D721Med (cell line): ENCODE measurements around the gene GDF10.

Experiments
- DNase-seq: peaks from one replicate; pipeline ENCODE4 v3.0.0; 2011; ENCODE audit warnings: low spot score; ENCODE audit not compliant: insufficient read length
- FAIRE-seq: peaks from 2 replicates; lab custom pipeline; 2011; peaks lifted over from hg19 to GRCh38; lab: Jason Lieb, UNC
- CTCF ChIP-seq: IDR thresholded peaks from 2 replicates; pipeline ENCODE4 v1.5.1; 2012; ENCODE audit warnings: mild to moderate bottlenecking, control low read depth; ENCODE audit not compliant: insufficient read depth; ENCODE audit errors: missing control alignments

GDF10 gene

GRCh38 chr10:47291682-47292081 is 8.3 kb upstream of the GDF10 start:
- no peak for FAIRE-seq
- no peak for TF ChIP-seq CTCF
- no peak for DNase-seq

- no peak for TF ChIP-seq CTCF
- DNase-seq (no peak), FAIRE-seq (no peak)
Observed at GRCh38 chr10:47294057-47294456, 5.9 kb upstream of the GDF10 start.

GRCh38 chr10:47294501-47294900 is 5.5 kb upstream of the GDF10 start:
- FAIRE-seq, result no peak
- TF ChIP-seq CTCF, result no peak
- no peak for DNase-seq

- DNase-seq, result no peak
- TF ChIP-seq CTCF, result no peak
- FAIRE-seq, result no peak
Observed at GRCh38 chr10:47295411-47295810, 4.6 kb upstream of the GDF10 start.

- FAIRE-seq (no peak), DNase-seq (no peak)
- TF ChIP-seq CTCF, result no peak
Observed at GRCh38 chr10:47296156-47296894, 3.7 kb upstream of the GDF10 start.

- DNase-seq, result no peak
- FAIRE-seq, result no peak
- TF ChIP-seq CTCF, result no peak
Observed at GRCh38 chr10:47296941-47297340, 3.1 kb upstream of the GDF10 start.

- DNase-seq (no peak), FAIRE-seq (no peak)
- no peak for TF ChIP-seq CTCF
Observed at GRCh38 chr10:47297866-47298540, 2.0 kb upstream of the GDF10 start.
